ENCODE measurements around the gene COL27A1.

Gene COL27A1

DNA sequence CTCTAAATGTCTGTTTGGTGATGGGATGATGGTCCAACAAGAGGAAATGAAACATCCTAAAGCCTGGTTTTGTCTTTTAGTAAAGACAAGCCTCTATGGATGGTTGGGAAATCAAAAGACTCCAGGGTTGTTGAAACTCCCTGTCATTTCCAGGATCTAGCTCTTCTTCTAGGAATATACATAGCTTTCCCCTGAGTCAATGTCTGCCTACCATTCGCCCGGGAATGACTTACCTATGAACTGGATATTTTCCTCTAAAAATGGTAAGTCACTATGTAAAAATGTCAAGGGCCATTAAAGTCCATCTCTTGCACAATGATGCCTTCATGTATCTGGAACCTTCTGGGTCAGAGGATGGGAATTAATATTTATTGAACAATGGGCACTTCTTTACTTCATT, 45.2 kb upstream of the COL27A1 start:
- no CpG with 5 or more reads among the region's 2 CpGs for WGBS (ENCODE audit: extremely low coverage, insufficient coverage, insufficient read length)
- H3K9me3 ChIP-seq (ENCODE audit: insufficient read depth, low read depth, low read length) = no peaks in the 10 kb centered on the region
- H2BK5ac ChIP-seq (ENCODE audit: low read depth, low read length, poor library complexity) = no peak overlapping the region
- no peak overlapping the region for H3K4ac ChIP-seq (ENCODE audit: low read depth, low read length)
- no peaks in the 10 kb centered on the region for H3K79me1 ChIP-seq (ENCODE audit: low read length)
- no peak overlapping the region for H2BK120ac ChIP-seq (ENCODE audit: insufficient read depth, low read length, poor library complexity)
- peak; percentile 80 to 98 for DNase-seq
- H3K27me3 ChIP-seq (ENCODE audit: insufficient read depth, low read length) = peaks cover 2% of the 10 kb centered on the region
- no peak overlapping the region for H4K12ac ChIP-seq (ENCODE audit: low read depth, low read length)
- no peak overlapping the region for H3K27ac ChIP-seq (ENCODE audit: low read depth, low read length)
- peaks cover 0 to 2% of the 10 kb centered on the region in 2 experiments for H3K4me1 ChIP-seq (ENCODE audit: control insufficient read depth in 1 of 2, insufficient read depth in 2 of 2, low read length in 2 of 2)
- no peak overlapping the region for H2AFZ ChIP-seq (ENCODE audit: insufficient read depth, low read length, poor library complexity)
- no peak overlapping the region for H3K14ac ChIP-seq (ENCODE audit: low read length)
- no peak overlapping the region for H2AK5ac ChIP-seq (ENCODE audit: low read length)
- no peaks in the 10 kb centered on the region for H3K79me2 ChIP-seq (ENCODE audit: control insufficient read depth, insufficient read depth, low read length, poor library complexity)
- no peak overlapping the region for H4K8ac ChIP-seq (ENCODE audit: low read depth, low read length)
- no peak overlapping the region for H3K4me3 ChIP-seq (ENCODE audit: low read depth, low read length)
- H3K23ac ChIP-seq (ENCODE audit: low read length) = no peak overlapping the region
- no peak overlapping the region for H3K18ac ChIP-seq (ENCODE audit: low read length)
- no peak overlapping the region for H3K9ac ChIP-seq (ENCODE audit: low read length)
- H2BK12ac ChIP-seq (ENCODE audit: low read length) = no peak overlapping the region
- H4K91ac ChIP-seq (ENCODE audit: low read depth, low read length) = no peak overlapping the region
- H3K36me3 ChIP-seq (ENCODE audit: control insufficient read depth in 1 of 2, insufficient read depth in 2 of 2, low read length in 2 of 2) = no peaks in the 10 kb centered on the region
- no peak overlapping the region for H3K4me2 ChIP-seq (ENCODE audit: low read length)

DNA sequence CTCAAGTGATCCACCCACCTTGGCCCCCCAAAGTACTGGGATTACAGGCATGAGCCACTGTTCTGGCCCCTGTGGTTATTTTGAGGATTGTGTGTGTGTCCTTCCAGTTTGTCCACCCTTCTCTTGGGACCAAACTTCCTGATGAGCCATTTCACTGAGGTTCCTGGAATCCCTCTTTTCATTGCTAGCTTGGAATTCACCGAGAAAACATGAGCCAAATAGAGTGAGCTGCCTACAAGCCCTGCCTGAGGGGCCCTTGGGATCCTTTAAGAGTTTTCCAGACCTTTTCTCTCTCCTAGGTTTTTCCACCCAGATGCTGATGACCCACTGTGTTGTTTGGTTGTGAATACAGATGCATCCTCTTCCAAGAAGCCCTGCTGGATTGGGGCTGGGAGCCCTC, 43.0 kb upstream of the COL27A1 start:
- no peaks in the 10 kb centered on the region for H3K36me3 ChIP-seq (ENCODE audit: control insufficient read depth in 1 of 2, insufficient read depth in 2 of 2, low read length in 2 of 2)
- no peak overlapping the region for H2BK5ac ChIP-seq (ENCODE audit: low read depth, low read length, poor library complexity)
- WGBS (ENCODE audit: extremely low coverage, insufficient coverage, insufficient read length) = no CpG with 5 or more reads among the region's 1 CpG
- H3K27me3 ChIP-seq (ENCODE audit: insufficient read depth, low read length) = peaks cover 2% of the 10 kb centered on the region
- H3K4me2 ChIP-seq (ENCODE audit: low read length) = no peak overlapping the region
- H3K4ac ChIP-seq (ENCODE audit: low read depth, low read length) = no peak overlapping the region
- H4K8ac ChIP-seq (ENCODE audit: low read depth, low read length) = no peak overlapping the region
- H3K9me3 ChIP-seq (ENCODE audit: insufficient read depth, low read depth, low read length) = no peaks in the 10 kb centered on the region
- peak; percentile 52 to 61 for DNase-seq
- H2AK5ac ChIP-seq (ENCODE audit: low read length) = no peak overlapping the region
- no peak overlapping the region for H4K91ac ChIP-seq (ENCODE audit: low read depth, low read length)
- H3K18ac ChIP-seq (ENCODE audit: low read length) = no peak overlapping the region
- H4K12ac ChIP-seq (ENCODE audit: low read depth, low read length) = no peak overlapping the region
- no peak overlapping the region for H3K14ac ChIP-seq (ENCODE audit: low read length)
- H3K79me1 ChIP-seq (ENCODE audit: low read length) = no peaks in the 10 kb centered on the region
- no peak overlapping the region for H2BK12ac ChIP-seq (ENCODE audit: low read length)
- H3K27ac ChIP-seq (ENCODE audit: low read depth, low read length) = no peak overlapping the region
- no peak overlapping the region for H3K9ac ChIP-seq (ENCODE audit: low read length)
- H3K23ac ChIP-seq (ENCODE audit: low read length) = no peak overlapping the region
- H2BK120ac ChIP-seq (ENCODE audit: insufficient read depth, low read length, poor library complexity) = no peak overlapping the region
- H2AFZ ChIP-seq (ENCODE audit: insufficient read depth, low read length, poor library complexity) = no peak overlapping the region
- H3K4me1 ChIP-seq (ENCODE audit: control insufficient read depth in 1 of 2, insufficient read depth in 2 of 2, low read length in 2 of 2) = peaks cover 0 to 2% of the 10 kb centered on the region in 2 experiments
- no peak overlapping the region for H3K4me3 ChIP-seq (ENCODE audit: low read depth, low read length)
- no peaks in the 10 kb centered on the region for H3K79me2 ChIP-seq (ENCODE audit: control insufficient read depth, insufficient read depth, low read length, poor library complexity)

DNA sequence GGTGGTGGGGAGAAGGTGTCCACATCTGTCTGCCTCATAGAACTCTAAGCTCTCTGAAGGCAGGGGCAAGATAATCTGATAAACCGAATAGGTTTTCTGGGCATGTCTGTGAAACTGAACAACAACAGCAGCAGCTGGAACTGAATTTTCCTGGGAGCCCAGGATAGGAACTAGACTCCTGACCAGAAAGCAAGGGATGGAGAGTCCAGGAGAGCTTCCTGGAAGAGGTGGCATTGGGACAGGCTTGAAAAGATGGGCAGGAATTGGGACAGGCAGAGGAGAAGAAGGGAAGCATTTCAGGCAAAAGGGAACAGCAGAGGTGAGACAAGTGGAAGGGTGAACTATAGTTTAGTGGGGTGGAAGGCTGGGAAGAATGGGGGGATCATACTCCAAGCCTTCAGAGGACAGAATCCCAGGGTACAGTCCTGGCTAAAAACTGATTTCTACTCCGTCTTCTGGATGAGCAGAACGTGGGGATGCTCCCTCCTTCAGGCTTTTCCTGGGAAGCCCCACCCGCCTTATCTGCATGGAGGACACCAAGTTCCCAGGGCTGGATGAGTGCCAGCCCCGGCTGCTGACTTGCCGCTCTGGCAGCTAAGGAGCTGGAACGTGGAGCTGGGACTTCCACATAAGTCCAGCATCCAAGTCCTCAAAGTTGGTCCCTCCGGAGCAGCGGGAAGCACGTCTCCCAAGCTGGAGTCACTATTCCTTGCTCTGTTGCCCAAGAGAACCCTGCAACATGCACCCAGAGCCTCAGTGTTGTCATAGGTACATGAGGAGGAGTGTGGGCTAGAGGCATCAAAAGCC, 42.4 kb upstream of the COL27A1 start:
- Histone ChIP-seq H3K4me1 (ENCODE audit: control insufficient read depth in 1 of 2, insufficient read depth in 2 of 2, low read length in 2 of 2) (peaks cover 0 to 2% of the 10 kb centered on the region in 2 experiments), H3K27ac (ENCODE audit: low read depth, low read length) (no peak overlapping the region), H3K23ac (ENCODE audit: low read length) (no peak overlapping the region), H2BK5ac (ENCODE audit: low read depth, low read length, poor library complexity) (no peak overlapping the region), H4K12ac (ENCODE audit: low read depth, low read length) (no peak overlapping the region), H2AK5ac (ENCODE audit: low read length) (no peak overlapping the region), H3K4me3 (ENCODE audit: low read depth, low read length) (no peak overlapping the region), H3K18ac (ENCODE audit: low read length) (no peak overlapping the region), H3K27me3 (ENCODE audit: insufficient read depth, low read length) (peaks cover 2% of the 10 kb centered on the region), H3K36me3 (ENCODE audit: control insufficient read depth in 1 of 2, insufficient read depth in 2 of 2, low read length in 2 of 2) (no peaks in the 10 kb centered on the region), H4K91ac (ENCODE audit: low read depth, low read length) (no peak overlapping the region), H2AFZ (ENCODE audit: insufficient read depth, low read length, poor library complexity) (no peak overlapping the region), H3K9ac (ENCODE audit: low read length) (no peak overlapping the region), H3K4me2 (ENCODE audit: low read length) (no peak overlapping the region), H3K79me2 (ENCODE audit: control insufficient read depth, insufficient read depth, low read length, poor library complexity) (no peaks in the 10 kb centered on the region), H3K4ac (ENCODE audit: low read depth, low read length) (no peak overlapping the region), H3K9me3 (ENCODE audit: insufficient read depth, low read depth, low read length) (no peaks in the 10 kb centered on the region), H4K8ac (ENCODE audit: low read depth, low read length) (no peak overlapping the region), H2BK120ac (ENCODE audit: insufficient read depth, low read length, poor library complexity) (no peak overlapping the region), H2BK12ac (ENCODE audit: low read length) (no peak overlapping the region), H3K14ac (ENCODE audit: low read length) (no peak overlapping the region), H3K79me1 (ENCODE audit: low read length) (no peaks in the 10 kb centered on the region)
- DNase-seq = peak; percentile 56 to 75
- WGBS (ENCODE audit: extremely low coverage, insufficient coverage, insufficient read length) = no CpG with 5 or more reads among the region's 10 CpGs

DNA sequence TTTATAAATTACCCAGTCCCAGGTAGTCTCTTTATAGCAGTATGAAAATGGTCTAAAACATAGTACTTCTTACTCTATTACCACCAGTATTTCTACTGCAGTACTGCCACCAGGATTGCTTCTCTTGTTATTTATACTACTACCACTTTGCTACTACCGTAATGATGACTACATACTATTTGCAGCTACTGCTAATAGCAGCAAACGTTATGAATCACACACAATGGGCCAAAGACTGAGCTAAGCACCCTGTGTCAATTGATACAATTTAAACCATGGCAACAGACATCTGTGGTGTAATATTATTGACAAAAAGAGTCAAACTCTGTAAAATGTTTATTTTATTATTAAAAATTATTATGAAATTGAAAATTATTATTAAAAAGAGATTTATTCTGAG, 41.0 kb upstream of the COL27A1 start:
- no peak overlapping the region for H3K27ac ChIP-seq (ENCODE audit: low read depth, low read length)
- H3K14ac ChIP-seq (ENCODE audit: low read length) = no peak overlapping the region
- no peak overlapping the region for H2BK5ac ChIP-seq (ENCODE audit: low read depth, low read length, poor library complexity)

More for the DNA sequence above, 41.0 kb upstream of the COL27A1 start:
- no peak for DNase-seq
- H3K23ac ChIP-seq (ENCODE audit: low read length) = no peak overlapping the region
- H2BK120ac ChIP-seq (ENCODE audit: insufficient read depth, low read length, poor library complexity) = no peak overlapping the region
- no peak overlapping the region for H3K4ac ChIP-seq (ENCODE audit: low read depth, low read length)
- H4K12ac ChIP-seq (ENCODE audit: low read depth, low read length) = no peak overlapping the region
- peaks cover 3% of the 10 kb centered on the region in 2 experiments for H3K4me1 ChIP-seq (ENCODE audit: control insufficient read depth in 1 of 2, insufficient read depth in 2 of 2, low read length in 2 of 2)
- H3K4me2 ChIP-seq (ENCODE audit: low read length) = no peak overlapping the region
- H2BK12ac ChIP-seq (ENCODE audit: low read length) = no peak overlapping the region
- H3K18ac ChIP-seq (ENCODE audit: low read length) = no peak overlapping the region
- no peaks in the 10 kb centered on the region for H3K79me1 ChIP-seq (ENCODE audit: low read length)
- H3K9me3 ChIP-seq (ENCODE audit: insufficient read depth, low read depth, low read length) = no peaks in the 10 kb centered on the region
- H4K8ac ChIP-seq (ENCODE audit: low read depth, low read length) = no peak overlapping the region
- peaks cover 2% of the 10 kb centered on the region for H3K27me3 ChIP-seq (ENCODE audit: insufficient read depth, low read length)
- H3K36me3 ChIP-seq (ENCODE audit: control insufficient read depth in 1 of 2, insufficient read depth in 2 of 2, low read length in 2 of 2) = no peaks in the 10 kb centered on the region
- H2AFZ ChIP-seq (ENCODE audit: insufficient read depth, low read length, poor library complexity) = no peak overlapping the region
- H2AK5ac ChIP-seq (ENCODE audit: low read length) = no peak overlapping the region
- no peaks in the 10 kb centered on the region for H3K79me2 ChIP-seq (ENCODE audit: control insufficient read depth, insufficient read depth, low read length, poor library complexity)
- no peak overlapping the region for H4K91ac ChIP-seq (ENCODE audit: low read depth, low read length)
- no peak overlapping the region for H3K4me3 ChIP-seq (ENCODE audit: low read depth, low read length)
- WGBS (ENCODE audit: extremely low coverage, insufficient coverage, insufficient read length) = no CpG with 5 or more reads among the region's 2 CpGs
- H3K9ac ChIP-seq (ENCODE audit: low read length) = no peak overlapping the region

Data from trophoblast cell (in vitro differentiated cells and primary cell).